ENCODE results near the gene BCL2L12.

GRCh38 chr19:49688531-49689132 is 22.9 kb downstream of the BCL2L12 start:
- TF ChIP-seq CTCF (IDR thresholded peaks at IDR 0.05; ENCODE audit: borderline replicate concordance, extremely low read depth, low read length, poor library complexity, severe bottlenecking) (no peak), EZH2 (IDR thresholded peaks at IDR 0.05; ENCODE audit: borderline replicate concordance, low read depth, low read length, severe bottlenecking) (no peak)

Data from DND-41 (cell line).